Stimulated activated CD8-positive, alpha-beta memory T cell treated with anti-CD3 and anti-CD28 coated beads, Interleukin-12 subunit alpha, Interleukin-12 subunit beta, amount 100 ng/mL, for 24 hours (primary cell): ENCODE data around the gene MEIKIN.
"Not testable (repeated sequence)": the region's sequence is repeated elsewhere in the genome, so short reads cannot be mapped to it uniquely, and the experiment has no call there.

Experiments
- DNase-seq: peaks from one replicate; pipeline ENCODE4 v3.0.0-alpha.2; 2020; ENCODE audit errors: extremely low read depth

The MEIKIN gene

GRCh38 chr5:131913603-131914002 is 31.9 kb downstream of the MEIKIN start:
- DNase-seq: no peak

- no peak for DNase-seq
These were observed 38.8 kb downstream of the MEIKIN start for GRCh38 chr5:131906668-131907067.

GRCh38 chr5:131902266-131902665 is 43.2 kb downstream of the MEIKIN start:
- DNase-seq: not testable (repeated sequence)

- DNase-seq: no peak
These were observed 45.8 kb downstream of the MEIKIN start for GRCh38 chr5:131899686-131900085.

- no peak for DNase-seq
These were observed 61.5 kb downstream of the MEIKIN start for GRCh38 chr5:131883984-131884383.

GRCh38 chr5:131879705-131880104 is 65.8 kb downstream of the MEIKIN start:
- DNase-seq: no peak

GRCh38 chr5:131877873-131878272 is 67.6 kb downstream of the MEIKIN start:
- DNase-seq: no peak

GRCh38 chr5:131871251-131871650 is 74.2 kb downstream of the MEIKIN start:
- not testable (repeated sequence) for DNase-seq

GRCh38 chr5:131867524-131867923 is 77.9 kb downstream of the MEIKIN start:
- DNase-seq: no peak

- no peak for DNase-seq
These were observed 81.8 kb downstream of the MEIKIN start for GRCh38 chr5:131863700-131864099.

GRCh38 chr5:131857388-131857787 is 88.1 kb downstream of the MEIKIN start:
- DNase-seq: no peak

GRCh38 chr5:131855452-131855851 is 90.0 kb downstream of the MEIKIN start:
- DNase-seq: no peak

- DNase-seq: no peak
These were observed 91.3 kb downstream of the MEIKIN start for GRCh38 chr5:131854134-131854533.

- DNase-seq: no peak
These were observed 96.8 kb downstream of the MEIKIN start for GRCh38 chr5:131848662-131849061.

- DNase-seq: no peak
These were observed 98.9 kb downstream of the MEIKIN start for GRCh38 chr5:131846536-131846935.

GRCh38 chr5:131845828-131846227 is 99.6 kb downstream of the MEIKIN start:
- no peak for DNase-seq

- not testable (repeated sequence) for DNase-seq
These were observed 102.5 kb downstream of the MEIKIN start for GRCh38 chr5:131842971-131843370.

- not testable (repeated sequence) for DNase-seq
These were observed 112.8 kb downstream of the MEIKIN start for GRCh38 chr5:131832702-131833101.

GRCh38 chr5:131825404-131826013 is 120.0 kb downstream of the MEIKIN start:
- no peak for DNase-seq

GRCh38 chr5:131824631-131825030 is 120.8 kb downstream of the MEIKIN start:
- no peak for DNase-seq

- no peak for DNase-seq
These were observed 124.2 kb downstream of the MEIKIN start for GRCh38 chr5:131821221-131821620.

GRCh38 chr5:131818001-131818724 is 127.3 kb downstream of the MEIKIN start:
- DNase-seq: no peak

GRCh38 chr5:131814990-131815389 is 130.5 kb downstream of the MEIKIN start:
- DNase-seq: no peak
